Measurements from ENCODE around the gene WFIKKN1. TPM values are rescaled to one million over a fixed set of nuclear protein-coding genes. Genes with fewer than 3 reads are reported as not detected.

The WFIKKN1 gene
- 1 to 10 TPM in 1 of 2 donors, under 1 TPM in 1; 0.31 to 2.5 TPM for total RNA-seq
- polyA plus RNA-seq = under 1 TPM; 0.44 to 0.79 TPM
- long read RNA-seq, donor 1, full-length matches to known transcripts = 8 of 8 reads
- long read RNA-seq, donor 1, partial matches to known transcripts = 0 of 8 reads
- long read RNA-seq, donor 1, other reads (novel, unspliced or antisense) = 0 of 8 reads
- long read RNA-seq, donor 2, full-length matches to known transcripts = 4 of 4 reads
- long read RNA-seq, donor 2, partial matches to known transcripts = 0 of 4 reads
- long read RNA-seq, donor 2, other reads (novel, unspliced or antisense) = 0 of 4 reads
- long read RNA-seq, donor 3, full-length matches to known transcripts = 2 of 2 reads
- long read RNA-seq, donor 3, partial matches to known transcripts = 0 of 2 reads
- long read RNA-seq, donor 3, other reads (novel, unspliced or antisense) = 0 of 2 reads
- long read RNA-seq, donor 4, full-length matches to known transcripts = 9 of 9 reads
- long read RNA-seq, donor 4, partial matches to known transcripts = 0 of 9 reads
- long read RNA-seq, donor 4, other reads (novel, unspliced or antisense) = 0 of 9 reads
- long read RNA-seq, donor 5, full-length matches to known transcripts = 4 of 4 reads
- long read RNA-seq, donor 5, partial matches to known transcripts = 0 of 4 reads
- long read RNA-seq, donor 5, other reads (novel, unspliced or antisense) = 0 of 4 reads

GRCh38 chr16:630815-631405 is at the start of gene WFIKKN1:
WFIKKN1 (plus strand) TSS chr16:630985; CDS start chr16:631254, 269 bp downstream.
- Histone ChIP-seq H3K9ac (ENCODE audit: insufficient read depth in 1 of 2, low read length in 2 of 2) (no peak within 1 kb of the TSS), H3K27ac (ENCODE audit: low read depth in 1 of 2, low read length in 1 of 2) (peak within 1 kb of the TSS in 1 of 2 donors; percentile 21), H3K4me1 (ENCODE audit: control insufficient read depth in 5 of 5, insufficient read depth in 5 of 5, low read length in 5 of 5) (peaks cover 0 to 31% (median 14%) of the 10 kb centered on the region in 5 donors), H3K27me3 (ENCODE audit: control insufficient read depth in 3 of 3, insufficient read depth in 3 of 3, low read length in 2 of 3) (no peaks in the 10 kb centered on the region), H3K4me3 (no peak within 1 kb of the TSS), H3K36me3 (ENCODE audit: control insufficient read depth in 4 of 4, insufficient read depth in 4 of 4, low read length in 4 of 4) (peaks cover 0 to 46% (median 3%) of the 10 kb centered on the region in 4 donors), H3K9me3 (ENCODE audit: control insufficient read depth in 4 of 4, insufficient read depth in 3 of 4, low read length in 3 of 4) (no peaks in the 10 kb centered on the region)
- DNase-seq (peak in 2 of 3 donors; percentile 32 to 54), ATAC-seq (ENCODE audit: insufficient read depth, low FRiP score) (no peak)
- WGBS, 2 donors = 6 to 7% methylated on average over 16 to 23 of the region's 23 CpGs
- no peak for TF ChIP-seq CTCF (IDR thresholded peaks at IDR 0.05; ENCODE audit: control extremely low read depth, extremely low read depth)

- peaks cover 0 to 11% (median 4%) of the 10 kb centered on the region in 5 donors for H3K4me1 ChIP-seq (ENCODE audit: control insufficient read depth in 5 of 5, insufficient read depth in 5 of 5, low read length in 5 of 5)
- no peak for ATAC-seq (ENCODE audit: insufficient read depth, low FRiP score)
- no peaks in the 10 kb centered on the region for H3K9me3 ChIP-seq (ENCODE audit: control insufficient read depth in 4 of 4, insufficient read depth in 3 of 4, low read length in 3 of 4)
- no peaks in the 10 kb centered on the region for H3K27me3 ChIP-seq (ENCODE audit: control insufficient read depth in 3 of 3, insufficient read depth in 3 of 3, low read length in 2 of 3)
- H3K27ac ChIP-seq (ENCODE audit: low read depth in 1 of 2, low read length in 1 of 2) = no peak overlapping the region
- H3K36me3 ChIP-seq (ENCODE audit: control insufficient read depth in 4 of 4, insufficient read depth in 4 of 4, low read length in 4 of 4) = peaks cover 0 to 19% (median 0%) of the 10 kb centered on the region in 4 donors
- WGBS, 2 donors = 94 to 97% methylated on average over 16 to 18 of the region's 18 CpGs
- no peak for DNase-seq
- H3K9ac ChIP-seq (ENCODE audit: insufficient read depth in 1 of 2, low read length in 2 of 2) = no peak overlapping the region
- no peak for TF ChIP-seq CTCF (IDR thresholded peaks at IDR 0.05; ENCODE audit: control extremely low read depth, extremely low read depth)
- no peak overlapping the region for H3K4me3 ChIP-seq
These were observed 48.6 kb upstream of the WFIKKN1 start for GRCh38 chr16:582218-582613.

- no peak for DNase-seq
- no peaks in the 10 kb centered on the region for H3K9me3 ChIP-seq (ENCODE audit: control insufficient read depth in 4 of 4, insufficient read depth in 3 of 4, low read length in 3 of 4)
- H3K27ac ChIP-seq (ENCODE audit: low read depth in 1 of 2, low read length in 1 of 2) = no peak overlapping the region
- H3K36me3 ChIP-seq (ENCODE audit: control insufficient read depth in 4 of 4, insufficient read depth in 4 of 4, low read length in 4 of 4) = peaks cover 0 to 19% (median 0%) of the 10 kb centered on the region in 4 donors
- WGBS, 2 donors = 93 to 96% methylated on average over 19 to 21 of the region's 21 CpGs
- H3K9ac ChIP-seq (ENCODE audit: insufficient read depth in 1 of 2, low read length in 2 of 2) = no peak overlapping the region
- TF ChIP-seq CTCF (IDR thresholded peaks at IDR 0.05; ENCODE audit: control extremely low read depth, extremely low read depth) = no peak
- H3K27me3 ChIP-seq (ENCODE audit: control insufficient read depth in 3 of 3, insufficient read depth in 3 of 3, low read length in 2 of 3) = no peaks in the 10 kb centered on the region
- no peak for ATAC-seq (ENCODE audit: insufficient read depth, low FRiP score)
- no peak overlapping the region for H3K4me3 ChIP-seq
- H3K4me1 ChIP-seq (ENCODE audit: control insufficient read depth in 5 of 5, insufficient read depth in 5 of 5, low read length in 5 of 5) = peaks cover 0 to 15% (median 4%) of the 10 kb centered on the region in 5 donors
These were observed 48.0 kb upstream of the WFIKKN1 start for GRCh38 chr16:582614-583331.
